ENCODE data around the gene CASP12.

DNA sequence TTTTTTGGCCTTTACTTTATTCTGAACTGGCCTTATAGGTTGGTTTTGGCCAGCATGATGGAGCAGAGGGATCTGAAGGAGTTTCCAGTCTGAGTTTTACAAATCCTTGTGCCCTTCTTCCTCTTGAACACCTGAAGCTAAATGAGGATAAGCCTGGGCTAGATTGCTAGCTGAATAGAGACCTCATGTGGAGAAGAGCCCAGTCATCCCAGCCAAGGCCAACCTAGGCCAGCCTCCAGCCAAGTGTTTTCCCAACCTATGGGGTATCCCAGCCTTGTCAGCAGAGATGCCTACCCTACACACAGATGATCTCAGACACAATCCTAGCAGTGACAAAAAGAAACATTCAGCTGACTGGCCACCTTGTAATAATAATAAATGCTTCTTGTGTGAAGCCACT, 966 bp upstream of the CASP12 start:
- TF ChIP-seq, protein P1, sequence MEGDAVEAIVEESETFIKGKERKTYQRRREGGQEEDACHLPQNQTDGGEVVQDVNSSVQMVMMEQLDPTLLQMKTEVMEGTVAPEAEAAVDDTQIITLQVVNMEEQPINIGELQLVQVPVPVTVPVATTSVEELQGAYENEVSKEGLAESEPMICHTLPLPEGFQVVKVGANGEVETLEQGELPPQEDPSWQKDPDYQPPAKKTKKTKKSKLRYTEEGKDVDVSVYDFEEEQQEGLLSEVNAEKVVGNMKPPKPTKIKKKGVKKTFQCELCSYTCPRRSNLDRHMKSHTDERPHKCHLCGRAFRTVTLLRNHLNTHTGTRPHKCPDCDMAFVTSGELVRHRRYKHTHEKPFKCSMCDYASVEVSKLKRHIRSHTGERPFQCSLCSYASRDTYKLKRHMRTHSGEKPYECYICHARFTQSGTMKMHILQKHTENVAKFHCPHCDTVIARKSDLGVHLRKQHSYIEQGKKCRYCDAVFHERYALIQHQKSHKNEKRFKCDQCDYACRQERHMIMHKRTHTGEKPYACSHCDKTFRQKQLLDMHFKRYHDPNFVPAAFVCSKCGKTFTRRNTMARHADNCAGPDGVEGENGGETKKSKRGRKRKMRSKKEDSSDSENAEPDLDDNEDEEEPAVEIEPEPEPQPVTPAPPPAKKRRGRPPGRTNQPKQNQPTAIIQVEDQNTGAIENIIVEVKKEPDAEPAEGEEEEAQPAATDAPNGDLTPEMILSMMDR (IDR thresholded peaks at IDR 0.05): no peak
- no peak for TF ChIP-seq POLR2A (IDR thresholded peaks at IDR 0.05)
- TF ChIP-seq POLR2AphosphoS5 (IDR thresholded peaks at IDR 0.05): no peak

Data from breast epithelium (tissue), 3 donors.